Measurements from ENCODE around the gene URAD.
A peak's percentile ranks its signal among the peaks of the same experiment; 100 is the strongest.

The URAD gene

DNA sequence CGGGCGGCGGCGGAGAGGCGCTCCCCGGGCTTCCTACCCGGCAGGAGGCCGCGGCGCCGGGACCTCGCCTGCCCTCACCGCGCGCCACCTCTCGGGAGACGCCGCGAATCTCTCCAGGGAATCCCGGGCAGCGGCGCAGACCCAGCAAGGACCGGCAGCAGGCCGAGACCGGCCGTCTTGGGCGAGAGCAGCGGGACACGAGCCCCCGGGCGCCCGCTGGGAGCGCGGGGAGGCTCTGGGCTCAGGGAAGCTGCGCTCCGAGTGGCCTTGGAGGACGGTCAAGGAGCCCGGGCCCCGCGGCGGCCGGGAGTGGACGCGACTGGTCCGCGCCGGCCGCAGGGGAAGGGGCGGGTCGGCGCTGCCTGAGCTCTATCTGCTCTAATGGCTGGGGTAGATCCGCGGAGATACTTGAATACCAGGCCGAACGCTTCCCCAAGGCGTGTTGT lies 34.1 kb downstream of the URAD start:
- DNase-seq (ENCODE audit: low read depth), result peak; percentile 41
- H3K4me3 ChIP-seq (ENCODE audit: low read length), result peak overlapping the region; percentile 35

DNA sequence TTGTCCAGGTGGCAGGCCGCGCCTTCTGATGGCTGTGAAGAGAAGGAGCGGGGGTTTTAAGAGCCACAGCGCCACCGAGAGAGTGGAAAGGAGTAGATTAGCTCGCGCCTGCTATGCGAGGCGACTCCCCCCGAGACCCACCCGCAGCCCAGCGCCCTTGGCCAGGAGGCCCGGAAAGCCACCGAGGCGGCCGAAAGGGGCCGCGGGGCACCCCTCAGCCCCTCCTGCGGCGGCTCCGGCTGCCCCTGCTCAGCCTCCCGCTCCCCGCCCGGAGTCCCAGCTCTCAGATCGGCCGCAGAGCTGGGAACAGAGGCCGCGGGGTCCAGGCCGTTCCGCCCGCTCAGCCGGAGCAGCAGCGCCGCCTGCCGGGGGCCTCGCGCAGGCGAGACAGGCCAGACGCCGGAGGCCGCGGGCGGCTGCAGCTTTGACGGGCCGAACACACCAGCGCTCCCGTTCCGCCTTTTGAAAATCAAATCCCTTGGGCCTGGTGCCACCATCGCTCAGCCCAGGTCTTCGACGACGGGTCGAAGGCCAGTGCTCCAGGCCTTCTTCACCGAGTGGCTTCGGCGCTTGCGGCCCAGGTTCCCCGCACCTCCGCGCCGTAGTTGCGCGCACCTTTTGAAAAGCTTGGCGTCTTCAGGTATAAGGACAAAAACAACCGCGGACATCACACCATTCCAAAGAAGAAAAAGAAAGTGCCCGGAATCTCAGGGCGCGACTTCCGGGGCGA lies 34.7 kb downstream of the URAD start:
- peak; percentile 72 for DNase-seq (ENCODE audit: low read depth)
- peak overlapping the region; percentile 35 for H3K4me3 ChIP-seq (ENCODE audit: low read length)
- TF ChIP-seq, protein P1, sequence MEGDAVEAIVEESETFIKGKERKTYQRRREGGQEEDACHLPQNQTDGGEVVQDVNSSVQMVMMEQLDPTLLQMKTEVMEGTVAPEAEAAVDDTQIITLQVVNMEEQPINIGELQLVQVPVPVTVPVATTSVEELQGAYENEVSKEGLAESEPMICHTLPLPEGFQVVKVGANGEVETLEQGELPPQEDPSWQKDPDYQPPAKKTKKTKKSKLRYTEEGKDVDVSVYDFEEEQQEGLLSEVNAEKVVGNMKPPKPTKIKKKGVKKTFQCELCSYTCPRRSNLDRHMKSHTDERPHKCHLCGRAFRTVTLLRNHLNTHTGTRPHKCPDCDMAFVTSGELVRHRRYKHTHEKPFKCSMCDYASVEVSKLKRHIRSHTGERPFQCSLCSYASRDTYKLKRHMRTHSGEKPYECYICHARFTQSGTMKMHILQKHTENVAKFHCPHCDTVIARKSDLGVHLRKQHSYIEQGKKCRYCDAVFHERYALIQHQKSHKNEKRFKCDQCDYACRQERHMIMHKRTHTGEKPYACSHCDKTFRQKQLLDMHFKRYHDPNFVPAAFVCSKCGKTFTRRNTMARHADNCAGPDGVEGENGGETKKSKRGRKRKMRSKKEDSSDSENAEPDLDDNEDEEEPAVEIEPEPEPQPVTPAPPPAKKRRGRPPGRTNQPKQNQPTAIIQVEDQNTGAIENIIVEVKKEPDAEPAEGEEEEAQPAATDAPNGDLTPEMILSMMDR (IDR thresholded peaks at IDR 0.05; ENCODE audit: insufficient read depth, low read depth, low read length, missing control alignments), result peak; percentile 36

More for the DNA sequence above, 34.1 kb downstream of the URAD start:
- TF ChIP-seq, protein P1 (IDR thresholded peaks at IDR 0.05; ENCODE audit: insufficient read depth, low read depth, low read length, missing control alignments), result no peak

- TF ChIP-seq, protein P1 (IDR thresholded peaks at IDR 0.05; ENCODE audit: insufficient read depth, low read depth, low read length, missing control alignments), result no peak
- H3K4me3 ChIP-seq (ENCODE audit: low read length), result no peak overlapping the region
- DNase-seq (ENCODE audit: low read depth), result no peak
These were observed 35.4 kb downstream of the URAD start for GRCh38 chr13:27952876-27953675.

DNA sequence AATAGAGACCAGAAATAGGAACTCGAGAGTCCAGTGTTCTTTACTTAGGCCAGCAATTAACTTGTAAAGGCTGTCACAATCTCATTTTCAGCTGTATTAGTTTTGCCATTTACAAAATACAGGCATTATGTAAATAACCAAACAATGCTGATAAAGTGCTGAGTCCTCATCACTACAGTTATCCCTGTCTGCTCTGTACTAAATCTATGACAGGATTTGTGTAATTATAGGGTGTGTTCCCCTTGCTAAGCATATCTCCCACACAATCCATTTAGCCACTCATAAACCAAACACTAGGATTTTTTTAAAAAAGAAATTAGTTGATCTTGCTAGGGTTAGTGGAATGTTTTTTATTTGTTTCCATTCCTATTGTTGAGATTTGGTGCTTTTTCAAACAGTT lies 45.5 kb downstream of the URAD start:
- no peak for DNase-seq (ENCODE audit: low read depth)
- no peak overlapping the region for H3K4me3 ChIP-seq (ENCODE audit: low read length)
- TF ChIP-seq, protein P1 (IDR thresholded peaks at IDR 0.05; ENCODE audit: insufficient read depth, low read depth, low read length, missing control alignments), result no peak

- TF ChIP-seq, protein P1 (IDR thresholded peaks at IDR 0.05; ENCODE audit: insufficient read depth, low read depth, low read length, missing control alignments), result no peak
- H3K4me3 ChIP-seq (ENCODE audit: low read length), result no peak overlapping the region
- DNase-seq (ENCODE audit: low read depth), result no peak
These were observed 54.7 kb downstream of the URAD start for GRCh38 chr13:27933580-27934328.

DNA sequence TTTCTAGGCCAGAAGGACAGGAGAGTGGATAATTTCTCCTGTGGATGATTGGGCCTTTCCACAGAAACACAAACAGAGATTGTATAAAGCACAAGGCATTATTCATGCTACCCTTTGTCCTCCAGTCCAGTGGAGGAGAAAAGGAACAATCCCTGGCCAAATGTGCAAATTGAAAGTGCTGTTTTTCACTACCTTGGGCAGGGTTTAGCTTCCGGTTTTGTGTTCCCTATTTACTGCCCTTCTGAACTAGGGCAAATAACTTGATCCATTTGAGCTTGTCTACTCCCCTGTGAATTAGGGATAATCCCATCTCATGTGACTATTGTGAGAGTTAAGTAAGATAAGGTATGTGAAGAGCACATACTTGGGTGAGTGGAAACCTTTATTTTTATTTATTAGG lies 55.4 kb downstream of the URAD start:
- no peak overlapping the region for H3K4me3 ChIP-seq (ENCODE audit: low read length)
- no peak for DNase-seq (ENCODE audit: low read depth)
- TF ChIP-seq, protein P1 (IDR thresholded peaks at IDR 0.05; ENCODE audit: insufficient read depth, low read depth, low read length, missing control alignments), result no peak
